Spleen (tissue), 11 donors: ENCODE measurements around the gene SCARB1. TPM values are rescaled to one million over a fixed set of nuclear protein-coding genes. Genes with fewer than 3 reads are reported as not detected.

Experiments used
- DNase-seq: peaks from one replicate; pipeline ENCODE4 v3.0.0-alpha.2; 2020
- H3K27ac ChIP-seq, 8 donors: fragments of 200-600 bp; sonication (generic) in 7 of 8; 1 replicate in 4 of 8; 2 replicates in 4 of 8; pipeline versions ENCODE4 v1.5.0 to v1.8.0; 2016 to 2021; ENCODE audit warnings: inconsistent platforms in 4 of 8, mild to moderate bottlenecking in 4 of 8, moderate library complexity in 1 of 8
- H3K27me3 ChIP-seq, 7 donors: fragments of 200-600 bp; sonication (generic) in 6 of 7; replicated peaks in 1 of 7; 1 replicate in 4 of 7; 2 replicates in 3 of 7; pipeline versions ENCODE4 v1.5.0 to v1.8.0; 2016 to 2021; ENCODE audit warnings: inconsistent platforms in 3 of 7, mild to moderate bottlenecking in 1 of 7
- H3K36me3 ChIP-seq, 6 donors: fragments of 200-600 bp; sonication (generic) in 5 of 6; 1 replicate in 4 of 6; 2 replicates in 2 of 6; pipeline versions ENCODE4 v1.5.0 to v1.8.0; 2016 to 2021; ENCODE audit warnings: inconsistent platforms in 2 of 6
- H3K4me1 ChIP-seq, 6 donors: fragments of 200-600 bp; sonication (generic) in 5 of 6; 1 replicate in 3 of 6; 2 replicates in 3 of 6; pipeline versions ENCODE4 v1.5.0 to v1.8.0; 2016 to 2021; ENCODE audit warnings: inconsistent platforms in 3 of 6
- H3K4me3 ChIP-seq, 8 donors: fragments of 200-600 bp; sonication (generic) in 7 of 8; 1 replicate in 4 of 8; 2 replicates in 4 of 8; pipeline versions ENCODE4 v1.5.0 to v1.8.0; 2016 to 2021; ENCODE audit warnings: inconsistent platforms in 4 of 8, mild to moderate bottlenecking in 4 of 8, moderate library complexity in 2 of 8
- H3K9me3 ChIP-seq, 8 donors: fragments of 200-600 bp; sonication (generic) in 7 of 8; 1 replicate in 4 of 8; 2 replicates in 4 of 8; pipeline versions ENCODE4 v1.5.0 to v1.8.0; 2016 to 2021; ENCODE audit warnings: inconsistent platforms in 4 of 8
- POLR2A ChIP-seq, 3 donors: fragments of 450-650 bp; IDR thresholded peaks; one replicate each; pipeline ENCODE4 v1.5.1; 2017; ENCODE audit warnings: antibody characterized with exemption in 3 of 3, mild to moderate bottlenecking in 1 of 3
- POLR2AphosphoS5 ChIP-seq, 3 donors: sonication (generic); formaldehyde crosslinking; IDR thresholded peaks; one replicate each; pipeline ENCODE4 v1.5.1; 2017; ENCODE audit warnings: antibody characterized with exemption in 3 of 3
- WGBS, 5 donors: extraction: QIAGEN DNeasy Blood & Tissue Kit in 3 of 5; methylation state at CpG; one replicate each; pipeline versions ENCODE4 v1.1.5 to v1.1.7; 2013 to 2018; 5-methylcytosine and 5-hydroxymethylcytosine counted together
- intact Hi-C: fragments of 100-400 bp; cut with DNase I; formaldehyde crosslinking; loops from one replicate; pipeline ENCODE4 v1.15.0; 2023; ENCODE audit warnings: low total_unique reads
- polyA plus RNA-seq, 3 donors: library from polyadenylated mRNA; stranded (reverse); fragments of 200-250 nt; gene quantifications; one replicate each; pipeline ENCODE4 v1.2.1, GENCODE V29; 2013
- total RNA-seq, 7 donors: library from RNA; depleted of rRNA in 3 of 7; stranded (reverse); fragments of >200 nt in 3 of 7; fragmentation: NEBNext Ultra II Directional in 4 of 7; extraction: Animal tissue kit (Norgen Biotek cat#: 25700) in 4 of 7; gene quantifications; one replicate each; pipeline versions ENCODE4 v1.1.0 to v1.2.1, GENCODE V29; 2016 to 2021
- TF ChIP-seq, protein P1 (sequence below), 11 experiments: fragments of 200-600 bp in 7 of 11; fragments of 450-650 bp in 4 of 11; sonication (generic) in 4 of 11; IDR thresholded peaks in 8 of 11; conservative IDR thresholded peaks in 3 of 11; 1 replicate in 7 of 11; 2 replicates in 4 of 11; pipeline versions ENCODE4 v1.4.0 to v1.8.0; 2016 to 2021; ENCODE audit warnings: antibody characterized with exemption in 11 of 11, inconsistent platforms in 4 of 11, mild to moderate bottlenecking in 1 of 11
- donor health status: healthy with polysubstance abuse.
- donor health status: DM: no; HTN: no; CAD: no; lungs with moderate emphysema.
- donor health status: DM: no; HTN: no; CAD: no.
- donor health status: Bipolar disorder and iron deficiency.
- donor health status: healthy.
- donor health status: DM: no; HTN: no; CAD: no.
- donor health status: DM: yes; HTN: yes; CAD: no.

Gene SCARB1
- total and polyA plus RNA-seq, 10 donors = 11.9 to 59.3 (median 24.3) TPM

DNA sequence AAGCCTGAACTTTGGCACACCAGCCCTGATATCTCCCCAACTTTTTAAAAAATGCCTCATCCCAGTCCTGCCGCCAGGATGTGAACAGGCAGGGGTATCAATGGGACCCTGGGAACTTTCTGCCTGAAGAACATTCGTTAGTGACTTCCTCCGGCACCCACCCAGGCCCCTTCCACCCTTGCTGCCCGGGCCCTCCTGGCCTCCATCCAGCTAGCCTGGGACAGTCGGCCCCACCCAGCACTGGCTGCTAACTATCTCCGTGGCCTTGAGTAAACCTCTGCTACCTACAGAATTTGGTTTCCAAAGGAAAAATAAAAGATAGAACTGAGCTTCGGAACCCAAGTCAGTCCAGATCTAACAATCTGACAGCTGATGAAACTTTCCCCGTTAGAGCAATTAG is 14.3 kb downstream of the SCARB1 start:
- intact Hi-C loops = no loop called here
- DNase-seq = no peak
- Histone ChIP-seq H3K9me3 (no peaks in the 10 kb centered on the region), H3K36me3 (no peaks in the 10 kb centered on the region), H3K4me1 (peaks cover 0 to 42% (median 23%) of the 10 kb centered on the region in 6 donors), H3K27me3 (no peaks in the 10 kb centered on the region), H3K27ac (no peak overlapping the region), H3K4me3 (no peak overlapping the region)
- 57 to 66% (median 59%) methylated on average over 8 of the region's 8 CpGs for WGBS, 5 donors
- TF ChIP-seq POLR2AphosphoS5 (IDR thresholded peaks at IDR 0.05) (no peak), POLR2A (IDR thresholded peaks at IDR 0.05) (no peak)
- TF ChIP-seq, protein P1, sequence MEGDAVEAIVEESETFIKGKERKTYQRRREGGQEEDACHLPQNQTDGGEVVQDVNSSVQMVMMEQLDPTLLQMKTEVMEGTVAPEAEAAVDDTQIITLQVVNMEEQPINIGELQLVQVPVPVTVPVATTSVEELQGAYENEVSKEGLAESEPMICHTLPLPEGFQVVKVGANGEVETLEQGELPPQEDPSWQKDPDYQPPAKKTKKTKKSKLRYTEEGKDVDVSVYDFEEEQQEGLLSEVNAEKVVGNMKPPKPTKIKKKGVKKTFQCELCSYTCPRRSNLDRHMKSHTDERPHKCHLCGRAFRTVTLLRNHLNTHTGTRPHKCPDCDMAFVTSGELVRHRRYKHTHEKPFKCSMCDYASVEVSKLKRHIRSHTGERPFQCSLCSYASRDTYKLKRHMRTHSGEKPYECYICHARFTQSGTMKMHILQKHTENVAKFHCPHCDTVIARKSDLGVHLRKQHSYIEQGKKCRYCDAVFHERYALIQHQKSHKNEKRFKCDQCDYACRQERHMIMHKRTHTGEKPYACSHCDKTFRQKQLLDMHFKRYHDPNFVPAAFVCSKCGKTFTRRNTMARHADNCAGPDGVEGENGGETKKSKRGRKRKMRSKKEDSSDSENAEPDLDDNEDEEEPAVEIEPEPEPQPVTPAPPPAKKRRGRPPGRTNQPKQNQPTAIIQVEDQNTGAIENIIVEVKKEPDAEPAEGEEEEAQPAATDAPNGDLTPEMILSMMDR (IDR thresholded peaks at IDR 0.05 in 8 of 11, conservative IDR thresholded peaks at IDR 0.05 in 3 of 11) = no peak

DNA sequence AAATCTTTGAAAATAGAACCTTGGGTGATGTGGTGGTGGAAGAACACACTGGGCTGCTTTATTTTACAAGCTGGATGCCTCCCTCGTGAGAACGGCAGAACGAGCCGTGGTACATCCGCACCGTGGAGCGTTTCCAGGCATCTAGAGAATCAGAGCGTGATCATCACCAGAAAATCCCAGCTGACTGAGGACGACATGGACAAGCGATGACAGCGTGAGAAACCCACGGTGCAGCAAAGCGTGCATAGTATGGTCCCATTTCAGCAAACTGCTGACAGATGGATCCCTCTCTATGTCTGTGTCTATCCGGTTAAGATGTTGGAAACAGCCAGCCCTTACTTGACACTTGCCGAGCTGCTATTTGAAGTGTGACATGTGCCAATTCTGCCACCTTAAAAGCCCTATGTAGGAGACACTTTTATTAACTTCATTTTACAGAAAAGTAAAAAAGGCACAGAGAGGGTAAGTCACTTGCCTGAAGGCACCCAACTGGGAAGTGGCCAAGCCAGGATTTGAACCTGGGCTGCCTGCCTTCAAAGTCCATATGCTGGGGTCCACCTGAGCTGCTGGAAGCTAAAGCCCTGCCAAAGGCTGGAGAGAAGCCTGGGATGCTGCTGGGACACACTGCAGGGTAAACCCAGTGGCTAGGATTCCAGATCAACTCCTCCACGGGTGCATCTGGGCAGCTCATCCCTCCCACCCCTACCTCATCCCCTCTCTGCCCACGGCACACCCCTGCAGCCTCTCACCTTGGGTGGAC is 14.9 kb downstream of the SCARB1 start:
- H3K4me3 ChIP-seq = no peak overlapping the region
- peaks cover 0 to 39% (median 20%) of the 10 kb centered on the region in 6 donors for H3K4me1 ChIP-seq
- no peaks in the 10 kb centered on the region for H3K27me3 ChIP-seq
- DNase-seq = no peak
- intact Hi-C loops = no loop called here
- 89 to 95% (median 93%) methylated on average over 17 of the region's 17 CpGs for WGBS, 5 donors
- H3K36me3 ChIP-seq = no peaks in the 10 kb centered on the region
- H3K9me3 ChIP-seq = no peaks in the 10 kb centered on the region
- TF ChIP-seq POLR2A (IDR thresholded peaks at IDR 0.05) (no peak), POLR2AphosphoS5 (IDR thresholded peaks at IDR 0.05) (no peak)
- TF ChIP-seq, protein P1 (IDR thresholded peaks at IDR 0.05 in 8 of 11, conservative IDR thresholded peaks at IDR 0.05 in 3 of 11) = no peak
- H3K27ac ChIP-seq = no peak overlapping the region

DNA sequence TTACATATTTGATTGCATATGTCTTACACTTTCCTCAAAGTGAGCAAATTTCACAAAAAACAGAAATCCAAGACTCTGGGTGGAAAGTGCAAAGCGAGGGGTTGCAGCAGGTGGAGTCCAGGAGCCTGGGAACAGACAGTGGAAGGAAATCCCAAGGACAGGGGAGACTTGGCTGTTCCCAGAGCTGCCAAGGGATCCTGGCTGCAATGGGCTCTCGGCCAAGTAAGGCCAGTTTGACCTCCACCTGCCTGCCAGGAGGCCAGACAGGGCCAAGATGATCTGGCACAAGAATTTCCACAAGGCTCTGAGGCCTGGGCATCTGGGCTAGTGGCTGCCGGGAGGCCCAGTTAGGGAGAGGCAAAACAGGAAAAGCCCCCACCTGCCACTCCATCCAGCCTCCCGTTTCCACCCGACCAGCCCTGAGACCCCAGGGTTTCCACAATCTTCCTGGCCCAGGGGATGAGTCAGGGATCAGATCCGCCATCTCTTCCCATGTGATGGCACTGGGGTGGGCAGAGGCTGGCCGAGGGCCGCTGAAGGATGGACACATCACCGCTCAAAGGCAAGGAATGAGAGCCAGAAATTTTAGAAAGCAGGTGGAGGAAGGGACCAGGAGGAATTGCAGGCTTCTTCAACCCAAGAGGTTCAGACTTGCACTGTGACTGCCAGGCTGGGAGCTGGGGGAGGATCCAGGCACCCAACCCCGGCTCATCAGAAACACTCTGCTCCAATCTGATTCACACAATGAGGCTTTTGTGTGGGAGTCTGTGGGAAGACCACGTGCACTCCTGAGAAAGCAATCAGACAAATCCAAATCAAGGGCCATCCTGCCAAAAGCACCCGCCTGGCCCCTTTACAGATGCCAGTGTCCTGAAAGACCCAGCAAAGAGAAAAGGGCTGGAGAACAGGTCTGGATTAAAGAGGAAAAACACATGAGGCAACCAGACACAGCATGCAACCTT is 16.3 kb downstream of the SCARB1 start:
- no peaks in the 10 kb centered on the region for H3K36me3 ChIP-seq
- H3K27me3 ChIP-seq = no peaks in the 10 kb centered on the region
- no peak overlapping the region for H3K4me3 ChIP-seq
- no peak for DNase-seq
- H3K4me1 ChIP-seq = peaks cover 0 to 32% (median 18%) of the 10 kb centered on the region in 6 donors
- WGBS, 5 donors = 68 to 85% (median 75%) methylated on average over 9 to 12 of the region's 12 CpGs
- TF ChIP-seq, protein P1 (IDR thresholded peaks at IDR 0.05 in 8 of 11, conservative IDR thresholded peaks at IDR 0.05 in 3 of 11) = no peak
- TF ChIP-seq POLR2A (IDR thresholded peaks at IDR 0.05) = no peak
- no peak for TF ChIP-seq POLR2AphosphoS5 (IDR thresholded peaks at IDR 0.05)
- H3K27ac ChIP-seq = peak overlapping the region in 4 of 8 donors; percentile 11 to 51 (median 36)
- H3K9me3 ChIP-seq = no peaks in the 10 kb centered on the region
- intact Hi-C loops = no loop called here
